ENCODE data around the gene RDH13. TPM values are rescaled to one million over a fixed set of nuclear protein-coding genes. Genes with fewer than 3 reads are reported as not detected.

The RDH13 gene
- total RNA-seq, 4 donors from 2014 or later, result 2.6 to 48.7 (median 17.1) TPM

DNA sequence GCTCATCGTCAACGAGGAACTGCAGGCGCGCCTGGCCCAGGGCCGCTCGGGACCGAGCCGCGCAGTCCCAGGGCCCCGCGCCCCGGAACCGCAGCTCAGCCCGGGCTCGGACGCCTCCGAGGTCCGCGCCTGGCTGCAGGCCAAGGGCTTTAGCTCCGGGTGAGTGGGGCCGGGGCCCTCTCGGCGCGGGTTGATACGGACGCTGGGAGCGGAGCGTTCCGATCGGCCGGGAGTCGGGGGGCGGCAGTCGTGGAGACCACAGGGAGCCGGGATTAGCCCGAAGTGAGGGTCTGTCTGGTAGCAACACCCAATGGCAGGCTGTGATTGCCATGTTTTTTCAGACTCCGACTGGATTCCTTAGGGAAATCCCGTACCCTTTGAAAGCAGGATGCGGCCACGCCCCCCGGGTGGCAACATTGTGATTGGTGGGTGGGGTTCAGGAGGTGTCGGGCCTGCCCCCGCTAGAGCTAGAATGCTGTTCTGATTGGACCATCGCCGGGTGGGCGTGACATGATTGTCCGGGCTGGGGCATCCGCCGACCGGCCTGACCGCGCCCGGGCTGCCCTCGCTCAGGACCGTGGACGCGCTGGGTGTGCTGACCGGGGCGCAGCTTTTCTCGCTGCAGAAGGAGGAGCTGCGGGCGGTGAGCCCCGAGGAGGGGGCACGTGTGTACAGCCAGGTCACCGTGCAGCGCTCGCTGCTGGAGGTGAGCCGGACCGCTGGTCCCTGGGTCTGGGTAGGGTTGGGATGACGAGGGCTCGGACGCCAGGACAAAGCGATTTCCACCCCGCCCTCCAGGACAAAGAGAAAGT, 24.0 kb upstream of the RDH13 start:
- peak; percentile 93 to 96 for DNase-seq
- Histone ChIP-seq H3K27me3 (peaks cover 9 to 24% of the 10 kb centered on the region in 2 donors), H3K27ac (peak overlapping the region in 1 of 2 donors; percentile 31), H3K4me3 (peak overlapping the region; percentile 35 to 45), H3K36me3 (no peaks in the 10 kb centered on the region), H3K4me1 (peaks cover 0 to 9% of the 10 kb centered on the region in 2 donors), H3K9me3 (no peaks in the 10 kb centered on the region)
- intact Hi-C loops (cut with DNase I; ENCODE audit: low total_unique reads), result loop anchor here (10.0 kb wide), 1 partner anchor 1758 kb away; the partner anchor contains the start of genes PEG3 and ZIM2
- peak in 1 of 2 donors; percentile 29 for TF ChIP-seq POLR2A (IDR thresholded peaks at IDR 0.05)
- TF ChIP-seq, protein P1, sequence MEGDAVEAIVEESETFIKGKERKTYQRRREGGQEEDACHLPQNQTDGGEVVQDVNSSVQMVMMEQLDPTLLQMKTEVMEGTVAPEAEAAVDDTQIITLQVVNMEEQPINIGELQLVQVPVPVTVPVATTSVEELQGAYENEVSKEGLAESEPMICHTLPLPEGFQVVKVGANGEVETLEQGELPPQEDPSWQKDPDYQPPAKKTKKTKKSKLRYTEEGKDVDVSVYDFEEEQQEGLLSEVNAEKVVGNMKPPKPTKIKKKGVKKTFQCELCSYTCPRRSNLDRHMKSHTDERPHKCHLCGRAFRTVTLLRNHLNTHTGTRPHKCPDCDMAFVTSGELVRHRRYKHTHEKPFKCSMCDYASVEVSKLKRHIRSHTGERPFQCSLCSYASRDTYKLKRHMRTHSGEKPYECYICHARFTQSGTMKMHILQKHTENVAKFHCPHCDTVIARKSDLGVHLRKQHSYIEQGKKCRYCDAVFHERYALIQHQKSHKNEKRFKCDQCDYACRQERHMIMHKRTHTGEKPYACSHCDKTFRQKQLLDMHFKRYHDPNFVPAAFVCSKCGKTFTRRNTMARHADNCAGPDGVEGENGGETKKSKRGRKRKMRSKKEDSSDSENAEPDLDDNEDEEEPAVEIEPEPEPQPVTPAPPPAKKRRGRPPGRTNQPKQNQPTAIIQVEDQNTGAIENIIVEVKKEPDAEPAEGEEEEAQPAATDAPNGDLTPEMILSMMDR (IDR thresholded peaks at IDR 0.05), result peak in 1 of 4 experiments; percentile 0

DNA sequence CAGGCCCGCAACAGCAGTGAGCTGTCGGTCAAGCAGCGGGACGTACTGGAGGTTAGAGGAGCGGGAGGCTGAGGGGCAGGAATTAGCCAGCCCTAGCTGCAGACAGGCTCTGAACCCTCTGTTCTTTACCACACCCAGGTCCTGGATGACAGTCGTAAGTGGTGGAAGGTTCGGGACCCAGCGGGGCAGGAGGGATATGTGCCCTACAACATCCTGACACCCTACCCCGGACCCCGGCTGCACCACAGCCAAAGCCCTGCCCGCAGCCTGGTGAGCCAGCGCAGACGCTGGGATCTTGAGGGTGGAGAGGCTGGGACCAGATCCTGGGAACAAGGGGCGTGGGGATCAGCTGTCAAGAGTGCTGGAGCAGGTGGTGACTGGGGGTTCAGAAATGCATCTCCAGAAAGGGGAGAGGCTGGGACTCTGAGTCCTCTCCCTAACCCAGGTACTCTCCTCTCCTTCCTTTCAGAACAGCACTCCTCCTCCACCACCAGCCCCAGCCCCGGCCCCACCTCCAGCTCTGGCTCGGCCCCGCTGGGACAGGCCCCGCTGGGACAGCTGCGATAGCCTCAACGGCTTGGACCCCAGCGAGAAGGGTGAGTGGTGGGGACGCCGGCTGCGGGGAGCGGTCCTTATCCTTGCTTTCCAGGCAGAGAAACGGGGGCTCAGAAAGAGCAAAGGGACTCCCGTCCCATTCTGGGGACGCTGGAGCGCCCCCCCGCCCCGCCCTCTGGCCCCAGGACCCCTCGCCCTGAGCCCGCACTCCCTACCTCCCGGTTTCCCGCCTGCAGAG, 23.2 kb upstream of the RDH13 start:
- intact Hi-C loops (cut with DNase I; ENCODE audit: low total_unique reads), result loop anchor here (10.0 kb wide), 1 partner anchor 1759 kb away; the partner anchor contains the start of genes PEG3 and ZIM2
- H3K27ac ChIP-seq, result no peak overlapping the region
- no peaks in the 10 kb centered on the region for H3K36me3 ChIP-seq
- peaks cover 16 to 32% of the 10 kb centered on the region in 2 donors for H3K27me3 ChIP-seq
- H3K4me3 ChIP-seq, result peak overlapping the region; percentile 35 to 45
- no peak for TF ChIP-seq POLR2A (IDR thresholded peaks at IDR 0.05)
- TF ChIP-seq, protein P1 (IDR thresholded peaks at IDR 0.05), result no peak
- DNase-seq, result no peak
- H3K9me3 ChIP-seq, result no peaks in the 10 kb centered on the region
- H3K4me1 ChIP-seq, result peaks cover 0 to 9% of the 10 kb centered on the region in 2 donors

DNA sequence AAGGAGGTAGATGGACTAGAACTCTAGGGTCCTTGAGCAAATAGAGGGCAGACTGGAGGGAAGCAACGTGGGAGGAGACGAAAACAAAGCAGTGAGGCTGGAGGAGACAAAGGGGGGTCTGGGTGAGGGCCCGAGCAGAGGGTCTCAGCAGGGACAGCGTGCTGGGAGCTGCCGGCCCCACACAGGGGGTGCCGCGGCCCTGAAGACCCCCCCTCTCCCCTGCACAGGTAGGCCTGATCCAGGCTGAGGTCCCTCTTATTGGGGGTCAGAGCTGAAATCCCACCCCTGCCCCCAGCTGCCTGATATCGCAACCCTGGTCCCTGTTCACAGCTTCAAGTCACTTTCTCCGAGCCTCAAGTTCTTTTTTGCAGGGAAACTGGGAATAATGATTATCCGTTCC, 21.5 kb upstream of the RDH13 start:
- Histone ChIP-seq H3K27ac (no peak overlapping the region), H3K4me3 (no peak overlapping the region), H3K36me3 (no peaks in the 10 kb centered on the region), H3K27me3 (peaks cover 30 to 34% of the 10 kb centered on the region in 2 donors), H3K4me1 (peaks cover 0 to 9% of the 10 kb centered on the region in 2 donors), H3K9me3 (no peaks in the 10 kb centered on the region)
- no peak for DNase-seq
- no peak for TF ChIP-seq POLR2A (IDR thresholded peaks at IDR 0.05)
- TF ChIP-seq, protein P1 (IDR thresholded peaks at IDR 0.05), result no peak
- intact Hi-C loops (cut with DNase I; ENCODE audit: low total_unique reads), result loop anchor here (10.0 kb wide), 1 partner anchor 1760 kb away; the partner anchor contains the start of genes PEG3 and ZIM2

DNA sequence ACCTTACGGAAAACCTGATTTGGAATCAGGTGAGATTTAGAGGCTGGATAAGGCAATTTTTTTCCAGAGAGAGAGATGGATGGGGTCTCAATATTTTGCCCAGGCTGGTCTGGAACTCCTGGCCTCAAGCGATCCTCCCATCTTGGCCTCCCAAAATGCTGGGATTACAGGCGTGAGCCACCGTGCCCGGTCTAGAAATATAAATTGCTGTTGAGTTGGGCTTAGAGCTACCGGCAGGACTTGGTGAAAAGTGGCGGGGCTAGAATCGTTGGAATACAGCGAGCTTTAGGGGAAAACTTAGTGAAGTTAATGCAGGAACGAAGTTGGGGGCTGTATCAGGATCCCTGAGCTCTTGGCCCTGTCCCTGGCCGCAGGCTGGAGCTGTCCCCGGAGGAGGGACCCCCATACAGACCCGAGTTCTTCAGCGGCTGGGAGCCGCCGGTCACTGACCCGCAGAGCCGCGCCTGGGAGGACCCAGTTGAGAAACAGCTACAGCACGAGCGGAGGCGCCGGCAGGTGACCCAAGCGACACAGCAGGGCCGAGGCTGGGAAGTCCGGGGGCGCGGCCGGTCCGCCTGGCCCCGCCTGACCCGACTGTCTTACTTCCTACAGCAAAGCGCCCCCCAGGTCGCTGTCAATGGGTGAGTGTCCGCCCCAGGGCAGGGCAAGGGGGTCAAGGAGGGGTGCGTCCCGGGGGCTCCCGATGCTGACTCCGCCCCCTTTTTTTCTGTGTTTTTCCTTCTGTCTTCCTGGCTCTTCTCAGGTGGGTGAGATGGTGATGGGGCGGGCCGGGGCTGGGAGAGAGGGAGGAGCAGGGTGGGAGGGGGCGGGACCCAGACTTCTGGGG, 20.3 kb upstream of the RDH13 start:
- Histone ChIP-seq H3K27me3 (peaks cover 34 to 36% of the 10 kb centered on the region in 2 donors), H3K4me1 (peaks cover 0 to 7% of the 10 kb centered on the region in 2 donors), H3K27ac (no peak overlapping the region), H3K4me3 (no peak overlapping the region), H3K9me3 (no peaks in the 10 kb centered on the region), H3K36me3 (no peaks in the 10 kb centered on the region)
- intact Hi-C loops (cut with DNase I; ENCODE audit: low total_unique reads), result loop anchor here (10.0 kb wide), 1 partner anchor 1762 kb away; the partner anchor contains the start of genes PEG3 and ZIM2
- DNase-seq, result no peak
- no peak for TF ChIP-seq POLR2A (IDR thresholded peaks at IDR 0.05)
- TF ChIP-seq, protein P1 (IDR thresholded peaks at IDR 0.05), result no peak
